ENCODE data around the gene PLEKHF1.

DNA sequence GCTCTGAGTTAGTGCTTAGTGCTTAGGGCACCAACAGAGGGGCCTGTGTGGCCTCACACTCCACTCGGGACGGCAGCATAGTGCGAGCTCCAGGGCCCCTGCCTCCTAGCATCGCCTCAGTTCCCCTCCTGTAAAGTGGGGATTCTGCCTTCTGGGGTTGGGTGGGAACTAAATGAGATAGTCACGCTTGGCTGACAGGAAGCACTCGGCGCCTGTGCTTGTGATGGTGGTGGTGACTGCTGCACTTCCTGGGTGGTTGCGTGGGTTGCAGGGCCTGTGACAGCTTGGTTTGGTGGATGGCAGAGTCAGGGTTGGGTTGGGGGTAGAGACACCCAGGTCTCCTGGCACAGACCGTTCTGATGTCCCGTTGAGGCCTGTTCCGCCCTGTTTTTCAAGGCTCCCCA is 7.7 kb downstream of the PLEKHF1 start:
- peak; percentile 30; the same call in 1 of the 2 replicates for TF ChIP-seq TAF1 (IDR thresholded peaks at IDR 0.05; ENCODE audit: borderline replicate concordance, low read depth, low read length)
- peak; percentile 57; the same call in 1 of the 2 replicates for TF ChIP-seq POLR2AphosphoS5 (IDR thresholded peaks at IDR 0.05; ENCODE audit: low read depth, low read length)
- TF ChIP-seq POLR2A (IDR thresholded peaks at IDR 0.05; ENCODE audit: low read depth, low read length), result peak; percentile 50; the same call in 1 of the 2 replicates

Measured in GM12892 (cell line).